Body of pancreas (tissue), 4 donors: Measurements from ENCODE around the gene DNAJC7. TPM values are rescaled to one million over a fixed set of nuclear protein-coding genes. Genes with fewer than 3 reads are reported as not detected.
"Not testable (repeated sequence)": the region's sequence is repeated elsewhere in the genome, so short reads cannot be mapped to it uniquely, and the experiment has no call there.

Experiments used
- ATAC-seq: fragments of 150-250 bp; one replicate; pipeline ENCODE4 v1.9.1; 2016
- DNase-seq, 4 donors: peaks; one replicate each; pipeline ENCODE4 v3.0.0-alpha.2; 2019
- H3K27ac ChIP-seq, 4 donors: fragments of 200-600 bp; sonication (generic); 1 replicate in 3 of 4; 2 replicates in 1 of 4; pipeline versions ENCODE4 v1.5.1 to v1.6.1; 2016 to 2019; ENCODE audit warnings: mild to moderate bottlenecking in 1 of 4, mixed read lengths in 1 of 4, moderate library complexity in 1 of 4
- H3K27me3 ChIP-seq, 2 donors: fragments of 200-600 bp; sonication (generic); one replicate each; pipeline ENCODE4 v1.6.0; 2016; ENCODE audit warnings: mild to moderate bottlenecking in 1 of 2
- H3K36me3 ChIP-seq, 2 donors: fragments of 200-600 bp; sonication (generic); replicated peaks in 1 of 2; 2 replicates each; pipeline ENCODE4 v1.5.1; 2016; ENCODE audit warnings: low read depth in 2 of 2; ENCODE audit not compliant: insufficient read depth in 1 of 2
- H3K4me1 ChIP-seq: fragments of 200-600 bp; sonication (generic); one replicate; pipeline ENCODE4 v1.6.0; 2016
- H3K4me3 ChIP-seq, 2 donors: fragments of 200-600 bp; sonication (generic); 1 replicate in 1 of 2; 2 replicates in 1 of 2; pipeline ENCODE4 v1.5.1; 2016 to 2019
- H3K9me3 ChIP-seq, 3 donors: fragments of 200-600 bp; sonication (generic); 1 replicate in 2 of 3; 2 replicates in 1 of 3; pipeline ENCODE4 v1.5.1; 2016
- CTCF ChIP-seq, 7 experiments: fragments of 450-650 bp in 4 of 7; fragments of 200-600 bp in 3 of 7; sonication (generic) in 3 of 7; IDR thresholded peaks; one replicate each; pipeline ENCODE4 v1.5.1; 2016 to 2019; ENCODE audit warnings: antibody characterized with exemption in 7 of 7
- POLR2A ChIP-seq, 3 donors: fragments of 450-650 bp; IDR thresholded peaks; one replicate each; pipeline ENCODE4 v1.6.1; 2016; ENCODE audit warnings: antibody characterized with exemption in 3 of 3, mild to moderate bottlenecking in 2 of 3
- WGBS, 2 donors: methylation state at CpG; one replicate each; pipeline ENCODE4 v1.1.5; 2017; 5-methylcytosine and 5-hydroxymethylcytosine counted together
- intact Hi-C: fragments of 100-400 bp; cut with DNase I; formaldehyde crosslinking; loops from one replicate; pipeline ENCODE4 v1.15.1; 2023
- total RNA-seq, 2 donors: library from RNA; depleted of rRNA; stranded (reverse); fragments of >200 nt; gene quantifications; one replicate each; pipeline ENCODE4 v1.1.0, GENCODE V29; 2016

The DNAJC7 gene
- total RNA-seq, 2 donors from 2014 or later = 32.4 to 43.5 TPM

GRCh38 chr17:41939044-41939692 lies 78.1 kb downstream of the DNAJC7 start:
- no peak overlapping the region for H3K4me3 ChIP-seq
- intact Hi-C loops = no loop called here
- ATAC-seq (no peak), DNase-seq (no peak)
- 82 to 90% methylated on average over 1 to 4 of the region's 4 CpGs for WGBS, 2 donors
- H3K4me1 ChIP-seq = peaks cover 22% of the 10 kb centered on the region
- H3K36me3 ChIP-seq = no peaks in the 10 kb centered on the region
- H3K27me3 ChIP-seq = no peaks in the 10 kb centered on the region
- TF ChIP-seq CTCF (IDR thresholded peaks at IDR 0.05) (no peak), POLR2A (IDR thresholded peaks at IDR 0.05) (no peak)
- peak overlapping the region in 3 of 4 donors; percentile 63 to 78 (median 70) for H3K27ac ChIP-seq
- H3K9me3 ChIP-seq = no peaks in the 10 kb centered on the region

GRCh38 chr17:41937970-41938954 lies 79.0 kb downstream of the DNAJC7 start:
- H3K36me3 ChIP-seq = no peaks in the 10 kb centered on the region
- no peak overlapping the region for H3K4me3 ChIP-seq
- H3K4me1 ChIP-seq = peaks cover 22% of the 10 kb centered on the region
- intact Hi-C loops = no loop called here
- H3K27me3 ChIP-seq = no peaks in the 10 kb centered on the region
- 60 to 77% methylated on average over 10 to 19 of the region's 19 CpGs for WGBS, 2 donors
- no peak for TF ChIP-seq POLR2A (IDR thresholded peaks at IDR 0.05)
- no peak for TF ChIP-seq CTCF (IDR thresholded peaks at IDR 0.05)
- peak overlapping the region in 3 of 4 donors; percentile 63 to 78 (median 70) for H3K27ac ChIP-seq
- DNase-seq = peak; percentile 76 to 87 (median 83)
- peak; percentile 90 for ATAC-seq
- H3K9me3 ChIP-seq = no peaks in the 10 kb centered on the region

GRCh38 chr17:41935641-41936040 lies 81.6 kb downstream of the DNAJC7 start:
- TF ChIP-seq POLR2A (IDR thresholded peaks at IDR 0.05) (no peak), CTCF (IDR thresholded peaks at IDR 0.05) (no peak)
- DNase-seq = no peak
- Histone ChIP-seq H3K9me3 (no peaks in the 10 kb centered on the region), H3K4me1 (peaks cover 22% of the 10 kb centered on the region), H3K4me3 (no peak overlapping the region), H3K27me3 (no peaks in the 10 kb centered on the region), H3K36me3 (no peaks in the 10 kb centered on the region), H3K27ac (no peak overlapping the region)
- no peak for ATAC-seq
- 92 to 95% methylated on average over 6 of the region's 6 CpGs for WGBS, 2 donors
- intact Hi-C loops = no loop called here

- DNase-seq (no peak), ATAC-seq (no peak)
- H3K36me3 ChIP-seq = no peaks in the 10 kb centered on the region
- 39 to 44% methylated on average over 2 of the region's 2 CpGs for WGBS, 2 donors
- no peak overlapping the region for H3K27ac ChIP-seq
- intact Hi-C loops = no loop called here
- H3K27me3 ChIP-seq = no peaks in the 10 kb centered on the region
- no peak for TF ChIP-seq CTCF (IDR thresholded peaks at IDR 0.05)
- no peak for TF ChIP-seq POLR2A (IDR thresholded peaks at IDR 0.05)
- H3K4me3 ChIP-seq = no peak overlapping the region
- no peaks in the 10 kb centered on the region for H3K9me3 ChIP-seq
- H3K4me1 ChIP-seq = peaks cover 19% of the 10 kb centered on the region
These were observed 84.3 kb downstream of the DNAJC7 start for GRCh38 chr17:41932816-41933389.

- H3K36me3 ChIP-seq, H3K27ac ChIP-seq, ATAC-seq, H3K9me3 ChIP-seq, H3K4me3 ChIP-seq, H3K27me3 ChIP-seq, DNase-seq, intact Hi-C loops: not testable (repeated sequence)
- 75 to 95% methylated on average over 4 of the region's 4 CpGs for WGBS, 2 donors
- peaks cover 11% of the 10 kb centered on the region for H3K4me1 ChIP-seq
These were observed 85.5 kb downstream of the DNAJC7 start for GRCh38 chr17:41931715-41932114.

GRCh38 chr17:41930833-41931156 lies 86.4 kb downstream of the DNAJC7 start:
- H3K36me3 ChIP-seq, intact Hi-C loops, DNase-seq, ATAC-seq, H3K27me3 ChIP-seq, H3K9me3 ChIP-seq: not testable (repeated sequence)
- WGBS, 2 donors = 28 to 34% methylated on average over 18 of the region's 18 CpGs
- Histone ChIP-seq H3K27ac (peak overlapping the region in 2 of 4 donors; percentile 78), H3K4me1 (peaks cover 11% of the 10 kb centered on the region), H3K4me3 (peak overlapping the region in 1 of 2 donors; percentile 6)
